Astrocyte of the cerebellum (primary cell): ENCODE data around the gene MAML3.

Experiments used
- DNase-seq: peaks from one replicate; pipeline ENCODE4 v3.0.0-alpha.2; 2011; ENCODE audit warnings: low read depth
- H3K4me3 ChIP-seq: 2 replicates; pipeline ENCODE4 v1.5.1; 2011; ENCODE audit warnings: mild to moderate bottlenecking, low read depth, low read length, moderate library complexity
- CTCF ChIP-seq: IDR thresholded peaks from 2 replicates; pipeline ENCODE4 v1.5.1; 2012; ENCODE audit warnings: low read length, low read depth, moderate library complexity, mild to moderate bottlenecking; ENCODE audit errors: missing control alignments
- in situ Hi-C: cut with HindIII; loops from 2 replicates; pipeline ENCODE4 v1.10.0; 2017; ENCODE audit warnings: low sequenced_read_pairs

Gene MAML3

GRCh38 chr4:139844459-139845036 is 309.4 kb downstream of the MAML3 start:
- no peak for DNase-seq
- TF ChIP-seq CTCF: no peak
- in situ Hi-C loops: no loop called here
- no peak overlapping the region for H3K4me3 ChIP-seq

- TF ChIP-seq CTCF: no peak
- H3K4me3 ChIP-seq: no peak overlapping the region
- DNase-seq: no peak
- in situ Hi-C loops: no loop called here
These were observed 309.9 kb downstream of the MAML3 start for GRCh38 chr4:139844057-139844456.

GRCh38 chr4:139843641-139844040 is 310.3 kb downstream of the MAML3 start:
- in situ Hi-C loops: no loop called here
- no peak for DNase-seq
- no peak overlapping the region for H3K4me3 ChIP-seq
- no peak for TF ChIP-seq CTCF

GRCh38 chr4:139841464-139842195 is 312.4 kb downstream of the MAML3 start:
- no peak for TF ChIP-seq CTCF
- DNase-seq: no peak
- in situ Hi-C loops: no loop called here
- H3K4me3 ChIP-seq: no peak overlapping the region

- no peak for DNase-seq
- in situ Hi-C loops: no loop called here
- no peak overlapping the region for H3K4me3 ChIP-seq
- no peak for TF ChIP-seq CTCF
These were observed 313.2 kb downstream of the MAML3 start for GRCh38 chr4:139840773-139841172.

- no peak overlapping the region for H3K4me3 ChIP-seq
- TF ChIP-seq CTCF: no peak
- DNase-seq: no peak
- in situ Hi-C loops: no loop called here
These were observed 314.5 kb downstream of the MAML3 start for GRCh38 chr4:139839403-139840031.
